Right lobe of liver (tissue), 6 donors: ENCODE data around the gene IL19. TPM values are rescaled to one million over a fixed set of nuclear protein-coding genes. Genes with fewer than 3 reads are reported as not detected.

ENCODE experiments used
- ATAC-seq, 4 donors: fragments of 200-7000 bp; cut with Tn5 transposase; one replicate each; pipeline ENCODE4 v1.9.1; 2020; ENCODE audit warnings: mild to moderate bottlenecking in 4 of 4, moderate library complexity in 4 of 4
- DNase-seq, 3 donors: peaks; one replicate each; pipeline ENCODE4 v3.0.0-alpha.2; 2020
- H3K27ac ChIP-seq, 3 donors: fragments of 200-600 bp; one replicate each; pipeline ENCODE4 v1.8.0; 2022
- H3K27me3 ChIP-seq, 2 donors: fragments of 200-600 bp; one replicate each; pipeline ENCODE4 v1.8.0; 2022
- H3K36me3 ChIP-seq, 4 donors: fragments of 200-600 bp; sonication (generic) in 1 of 4; one replicate each; pipeline versions ENCODE4 v1.5.1 to v1.8.0; 2017 to 2022; ENCODE audit warnings: control low read depth in 1 of 4
- H3K4me1 ChIP-seq, 4 donors: fragments of 200-600 bp; sonication (generic) in 1 of 4; one replicate each; pipeline versions ENCODE4 v1.5.1 to v1.8.0; 2017 to 2022; ENCODE audit warnings: control low read depth in 1 of 4
- H3K4me3 ChIP-seq, 3 donors: fragments of 200-600 bp; one replicate each; pipeline ENCODE4 v1.8.0; 2022
- H3K9me3 ChIP-seq, 4 donors: fragments of 200-600 bp; sonication (generic) in 1 of 4; one replicate each; pipeline versions ENCODE4 v1.5.1 to v1.8.0; 2017 to 2022; ENCODE audit warnings: control low read depth in 1 of 4
- POLR2A ChIP-seq: fragments of 450-650 bp; IDR thresholded peaks from one replicate; pipeline ENCODE4 v1.6.1; 2017; ENCODE audit warnings: antibody characterized with exemption, mild to moderate bottlenecking
- WGBS: methylation state at CpG from one replicate; pipeline ENCODE4 v1.1.6; 2018; ENCODE audit warnings: low coverage, low lambda C conversion rate; ENCODE audit not compliant: insufficient coverage; ENCODE audit errors: missing lambda C conversion rate; 5-methylcytosine and 5-hydroxymethylcytosine counted together
- intact Hi-C, 2 donors: fragments of 100-400 bp; cut with DNase I; formaldehyde crosslinking; loops; one replicate each; pipeline versions ENCODE4 v1.11.2 to v1.14.1; 2022
- total RNA-seq, 6 experiments: library from RNA; depleted of rRNA in 2 of 6; stranded (reverse); fragments of >200 nt in 2 of 6; fragmentation: NEBNext Ultra II Directional in 3 of 6; extraction: Animal tissue kit (Norgen Biotek cat#: 25700) in 3 of 6; gene quantifications; one replicate each; pipeline versions ENCODE4 v1.1.0 to v1.2.4, GENCODE V29; 2016 to 2023
- TF ChIP-seq, protein P1 (sequence below), 4 donors: fragments of 200-600 bp in 3 of 4; fragments of 450-650 bp in 1 of 4; IDR thresholded peaks; one replicate each; pipeline versions ENCODE4 v1.5.1 to v1.8.0; 2016 to 2022; ENCODE audit warnings: antibody characterized with exemption in 4 of 4, mild to moderate bottlenecking in 2 of 4
- donor health status: DM: no; HTN: yes; CAD: no.
- donor health status: DM: no; HTN: no; CAD: no.
- donor health status: DM: no; HTN: no; CAD: no.
- donor health status: DM: no; HTN: yes; CAD: no.
- donor health status: DM: no; HTN: yes; CAD: no.

Gene IL19
- total RNA-seq, 6 experiments from 2014 or later = not detected

DNA sequence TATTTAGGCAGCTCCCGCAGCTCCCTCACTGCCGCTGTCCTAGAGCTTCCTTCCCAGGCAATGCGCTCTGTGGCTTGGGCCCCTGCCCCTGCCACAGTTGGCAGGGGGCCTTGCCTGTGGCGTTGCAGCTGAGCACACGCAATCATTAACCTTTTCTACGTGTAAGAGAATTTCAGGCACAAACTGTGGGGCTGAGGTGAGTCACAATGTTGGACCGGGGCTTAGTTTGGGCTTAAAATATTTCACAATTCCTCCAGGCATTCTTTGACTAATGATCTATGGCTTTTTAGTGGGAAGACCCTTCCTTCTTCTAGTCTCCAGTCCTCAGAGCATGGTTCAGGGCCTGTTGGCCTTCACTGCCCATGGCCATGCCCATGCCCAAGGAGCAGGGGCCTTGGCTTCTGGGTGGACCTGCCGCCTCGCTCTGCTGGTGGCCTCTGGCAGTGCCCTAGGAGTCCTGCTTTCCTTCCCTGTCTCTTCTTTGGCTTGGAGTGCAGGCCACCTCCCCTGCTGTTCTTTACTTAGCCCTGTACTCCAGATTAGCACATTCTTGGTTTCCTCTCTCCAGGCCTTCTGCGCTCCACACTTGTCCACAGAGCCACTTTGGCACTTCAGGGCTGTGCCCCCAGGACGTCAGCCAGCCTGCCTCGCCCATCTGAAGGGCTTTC lies 46.6 kb upstream of the IL19 start:
- 12% methylated on average over 11 of the region's 12 CpGs for WGBS
- peak overlapping the region; percentile 67 to 95 (median 91) for H3K27ac ChIP-seq
- TF ChIP-seq POLR2A = peak; percentile 83
- TF ChIP-seq, protein P1, sequence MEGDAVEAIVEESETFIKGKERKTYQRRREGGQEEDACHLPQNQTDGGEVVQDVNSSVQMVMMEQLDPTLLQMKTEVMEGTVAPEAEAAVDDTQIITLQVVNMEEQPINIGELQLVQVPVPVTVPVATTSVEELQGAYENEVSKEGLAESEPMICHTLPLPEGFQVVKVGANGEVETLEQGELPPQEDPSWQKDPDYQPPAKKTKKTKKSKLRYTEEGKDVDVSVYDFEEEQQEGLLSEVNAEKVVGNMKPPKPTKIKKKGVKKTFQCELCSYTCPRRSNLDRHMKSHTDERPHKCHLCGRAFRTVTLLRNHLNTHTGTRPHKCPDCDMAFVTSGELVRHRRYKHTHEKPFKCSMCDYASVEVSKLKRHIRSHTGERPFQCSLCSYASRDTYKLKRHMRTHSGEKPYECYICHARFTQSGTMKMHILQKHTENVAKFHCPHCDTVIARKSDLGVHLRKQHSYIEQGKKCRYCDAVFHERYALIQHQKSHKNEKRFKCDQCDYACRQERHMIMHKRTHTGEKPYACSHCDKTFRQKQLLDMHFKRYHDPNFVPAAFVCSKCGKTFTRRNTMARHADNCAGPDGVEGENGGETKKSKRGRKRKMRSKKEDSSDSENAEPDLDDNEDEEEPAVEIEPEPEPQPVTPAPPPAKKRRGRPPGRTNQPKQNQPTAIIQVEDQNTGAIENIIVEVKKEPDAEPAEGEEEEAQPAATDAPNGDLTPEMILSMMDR (IDR thresholded peaks at IDR 0.05) = peak in 1 of 4 donors; percentile 19
- no peaks in the 10 kb centered on the region for H3K36me3 ChIP-seq
- H3K27me3 ChIP-seq = no peaks in the 10 kb centered on the region
- intact Hi-C loops = no loop called here
- peak; percentile 81 to 89 (median 86) for ATAC-seq
- peak; percentile 77 to 81 (median 80) for DNase-seq
- H3K9me3 ChIP-seq = no peaks in the 10 kb centered on the region
- H3K4me3 ChIP-seq = no peak overlapping the region
- peaks cover 0 to 60% (median 24%) of the 10 kb centered on the region in 4 donors for H3K4me1 ChIP-seq

DNA sequence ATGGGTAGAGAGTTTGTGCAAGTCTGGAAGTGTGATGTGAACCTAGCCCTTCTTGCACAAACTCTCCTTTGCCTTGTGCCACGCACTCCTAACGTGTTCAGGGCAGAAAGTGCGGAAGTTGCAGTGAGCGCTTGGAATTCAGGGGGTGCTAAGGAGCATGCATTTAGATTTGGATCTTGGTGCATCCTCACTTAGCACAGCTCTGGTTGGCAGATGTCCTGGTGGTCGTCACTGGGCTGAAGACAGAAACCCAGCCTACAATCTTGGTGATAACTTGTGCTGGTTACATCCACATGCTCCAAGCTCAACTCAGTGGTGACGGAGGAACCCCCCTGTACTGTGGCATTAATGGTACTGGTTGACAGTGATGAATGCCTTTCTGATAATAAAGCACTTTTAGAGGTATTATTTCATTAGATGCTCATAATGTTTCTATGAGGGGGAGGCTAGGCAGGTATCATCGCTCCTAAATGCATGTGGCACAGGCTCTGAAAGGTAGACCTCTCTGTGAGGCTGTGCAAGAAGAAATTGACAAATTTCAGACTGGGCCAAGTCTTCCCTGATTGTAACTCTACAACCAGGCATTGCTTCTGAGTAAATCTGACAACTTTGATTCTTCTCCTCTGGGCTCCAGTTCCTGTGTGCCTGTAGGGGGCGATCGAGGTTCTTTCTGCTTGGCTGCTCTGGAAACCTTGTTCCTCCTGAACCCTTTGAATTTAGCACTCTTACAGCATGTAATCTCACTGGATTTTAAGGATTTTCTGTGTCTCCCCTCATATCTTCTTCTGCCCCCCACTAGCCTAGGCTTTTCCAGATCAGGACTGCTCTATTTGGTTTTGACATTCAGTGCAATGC lies 45.2 kb upstream of the IL19 start:
- H3K36me3 ChIP-seq = peaks cover 0 to 12% (median 8%) of the 10 kb centered on the region in 4 donors
- H3K4me3 ChIP-seq = no peak overlapping the region
- H3K27me3 ChIP-seq = no peaks in the 10 kb centered on the region
- ATAC-seq (peak in 3 of 4 donors; percentile 7 to 34 (median 22)), DNase-seq (peak in 1 of 3 donors; percentile 51)
- peak overlapping the region in 1 of 3 donors; percentile 95 for H3K27ac ChIP-seq
- H3K4me1 ChIP-seq = peaks cover 0 to 60% (median 24%) of the 10 kb centered on the region in 4 donors
- TF ChIP-seq, protein P1 (IDR thresholded peaks at IDR 0.05) = peak; percentile 35 to 60 (median 50)
- no peak for TF ChIP-seq POLR2A
- intact Hi-C loops = no loop called here
- 45% methylated on average over 7 of the region's 9 CpGs for WGBS
- no peaks in the 10 kb centered on the region for H3K9me3 ChIP-seq

DNA sequence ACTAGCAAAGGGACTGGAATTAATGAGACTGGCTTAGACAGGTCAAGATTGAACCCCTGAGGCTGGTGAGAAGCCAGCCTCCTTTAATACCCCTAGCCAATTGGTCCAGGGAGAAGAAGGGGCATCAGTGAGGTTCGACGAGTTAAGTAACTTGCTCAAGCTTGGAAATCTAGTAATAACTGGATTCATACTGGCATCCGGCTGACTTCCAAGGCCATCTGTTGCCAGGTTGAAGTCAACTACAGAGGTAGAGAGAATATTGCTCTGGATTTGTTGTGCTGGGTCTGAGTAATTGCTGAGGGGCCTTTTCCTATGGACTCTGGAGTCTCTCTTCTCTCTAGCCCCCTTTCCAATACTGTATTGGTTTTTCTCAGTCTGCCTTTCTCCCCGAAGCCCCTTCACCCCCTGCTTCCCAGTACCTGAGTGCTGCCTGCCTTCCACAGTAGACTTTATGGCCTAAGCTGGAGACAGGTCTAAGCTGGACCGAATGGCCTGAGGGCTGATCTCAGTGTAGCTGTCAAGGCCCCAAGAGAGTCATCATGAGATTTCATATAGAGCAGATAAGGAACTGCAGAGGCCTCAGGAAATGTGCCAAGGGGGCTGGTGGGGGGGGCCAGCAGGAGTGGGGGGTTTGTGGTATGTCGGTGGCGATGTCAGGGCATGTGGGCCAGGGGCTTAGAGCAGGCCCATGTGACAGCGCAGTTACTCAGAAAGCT lies 42.4 kb upstream of the IL19 start:
- no peak overlapping the region for H3K4me3 ChIP-seq
- WGBS = 73% methylated on average over 6 of the region's 8 CpGs
- H3K27ac ChIP-seq = no peak overlapping the region
- intact Hi-C loops = no loop called here
- peaks cover 9 to 37% (median 23%) of the 10 kb centered on the region in 4 donors for H3K36me3 ChIP-seq
- H3K9me3 ChIP-seq = no peaks in the 10 kb centered on the region
- no peaks in the 10 kb centered on the region for H3K27me3 ChIP-seq
- ATAC-seq = no peak
- H3K4me1 ChIP-seq = peaks cover 0 to 36% (median 15%) of the 10 kb centered on the region in 4 donors
- no peak for TF ChIP-seq POLR2A
- TF ChIP-seq, protein P1 (IDR thresholded peaks at IDR 0.05) = no peak
- no peak for DNase-seq

DNA sequence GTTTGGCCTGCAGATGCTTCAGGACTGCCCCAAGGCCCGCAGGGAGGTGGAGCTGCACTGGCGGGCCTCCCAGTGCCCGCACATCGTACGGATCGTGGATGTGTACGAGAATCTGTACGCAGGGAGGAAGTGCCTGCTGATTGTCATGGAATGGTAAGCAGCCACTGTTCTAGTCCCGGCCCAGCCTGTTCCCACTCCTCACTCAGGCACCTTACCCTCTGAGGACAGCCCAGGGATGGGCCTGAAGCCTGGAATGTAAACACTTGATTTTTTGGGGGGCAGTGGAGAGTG lies 41.9 kb upstream of the IL19 start:
- H3K27me3 ChIP-seq = no peaks in the 10 kb centered on the region
- ATAC-seq (no peak), DNase-seq (no peak)
- intact Hi-C loops = no loop called here
- H3K9me3 ChIP-seq = no peaks in the 10 kb centered on the region
- H3K4me3 ChIP-seq = no peak overlapping the region
- H3K36me3 ChIP-seq = peaks cover 9 to 42% (median 23%) of the 10 kb centered on the region in 4 donors
- peaks cover 0 to 31% (median 12%) of the 10 kb centered on the region in 4 donors for H3K4me1 ChIP-seq
- no peak overlapping the region for H3K27ac ChIP-seq
- no peak for TF ChIP-seq POLR2A
- TF ChIP-seq, protein P1 (IDR thresholded peaks at IDR 0.05) = no peak
- WGBS = 81% methylated on average over 6 of the region's 9 CpGs
